Kidney epithelial cell (primary cell): ENCODE measurements around the gene RSPO4. TPM values are rescaled to one million over a fixed set of nuclear protein-coding genes. Genes with fewer than 3 reads are reported as not detected.

ENCODE experiments used
- DNase-seq: peaks from one replicate; pipeline ENCODE4 v3.0.0-alpha.2; 2010; ENCODE audit warnings: low read depth
- H3K27me3 ChIP-seq: 2 replicates; pipeline ENCODE4 v1.6.0; 2011; ENCODE audit warnings: low read length; ENCODE audit not compliant: control insufficient read depth, insufficient read depth
- H3K36me3 ChIP-seq: 2 replicates; pipeline ENCODE4 v1.5.1; 2011; ENCODE audit warnings: low read length; ENCODE audit not compliant: control insufficient read depth, insufficient read depth
- H3K4me3 ChIP-seq: 2 replicates; pipeline ENCODE4 v1.5.1; 2011; ENCODE audit warnings: low read depth, mild to moderate bottlenecking, control low read depth, low read length
- CTCF ChIP-seq: IDR thresholded peaks from 2 replicates; pipeline ENCODE4 v1.5.1; 2011; ENCODE audit warnings: mild to moderate bottlenecking, moderate library complexity, low read length, control low read depth, inconsistent platforms; ENCODE audit not compliant: insufficient read depth, poor library complexity, severe bottlenecking
- total RNA-seq: library from RNA; depleted of rRNA; stranded (reverse); fragments of >200 nt; gene quantifications from 2 replicates; pipeline ENCODE4 v1.2.3, GENCODE V29; 2015

The RSPO4 gene
- total RNA-seq, 1 donor from 2014 or later = 3.3 TPM

GRCh38 chr20:931401-931800 lies 70.7 kb downstream of the RSPO4 start:
- H3K27me3 ChIP-seq = no peaks in the 10 kb centered on the region
- no peaks in the 10 kb centered on the region for H3K36me3 ChIP-seq
- no peak for DNase-seq
- TF ChIP-seq CTCF = no peak
- no peak overlapping the region for H3K4me3 ChIP-seq

- Histone ChIP-seq H3K36me3 (no peaks in the 10 kb centered on the region), H3K4me3 (no peak overlapping the region), H3K27me3 (no peaks in the 10 kb centered on the region)
- TF ChIP-seq CTCF = no peak
- DNase-seq = no peak
These were observed 75.4 kb downstream of the RSPO4 start for GRCh38 chr20:926670-927069.

GRCh38 chr20:925516-925915 lies 76.6 kb downstream of the RSPO4 start:
- DNase-seq = no peak
- H3K4me3 ChIP-seq = no peak overlapping the region
- H3K27me3 ChIP-seq = no peaks in the 10 kb centered on the region
- TF ChIP-seq CTCF = no peak
- no peaks in the 10 kb centered on the region for H3K36me3 ChIP-seq

- no peaks in the 10 kb centered on the region for H3K27me3 ChIP-seq
These were observed 77.5 kb downstream of the RSPO4 start for GRCh38 chr20:924639-925038.

GRCh38 chr20:922781-923180 lies 79.3 kb downstream of the RSPO4 start:
- H3K27me3 ChIP-seq = no peaks in the 10 kb centered on the region
- no peak overlapping the region for H3K4me3 ChIP-seq
- no peak for DNase-seq
- no peak for TF ChIP-seq CTCF
- no peaks in the 10 kb centered on the region for H3K36me3 ChIP-seq

More at GRCh38 chr20:924639-925038, 77.5 kb downstream of the RSPO4 start:
- TF ChIP-seq CTCF = no peak
- H3K4me3 ChIP-seq = no peak overlapping the region
- DNase-seq = no peak
- no peaks in the 10 kb centered on the region for H3K36me3 ChIP-seq

GRCh38 chr20:921068-921467 lies 81.0 kb downstream of the RSPO4 start:
- Histone ChIP-seq H3K27me3 (peaks cover 4% of the 10 kb centered on the region), H3K4me3 (no peak overlapping the region), H3K36me3 (no peaks in the 10 kb centered on the region)
- no peak for TF ChIP-seq CTCF
- DNase-seq = no peak
